Activated naive CD8-positive, alpha-beta T cell treated with anti-CD3 and anti-CD28 coated beads for 36 hours (primary cell): ENCODE results near the gene IL12RB1. TPM values are rescaled to one million over a fixed set of nuclear protein-coding genes. Genes with fewer than 3 reads are reported as not detected.
"Not testable (repeated sequence)": the region's sequence is repeated elsewhere in the genome, so short reads cannot be mapped to it uniquely, and the experiment has no call there.

Experiments
- DNase-seq: peaks from one replicate; pipeline ENCODE4 v3.0.0; 2021
- H3K27ac Mint-ChIP-seq: one replicate; pipeline ENCODE4 v1.8.0; 2022; ENCODE audit warnings: mild to moderate bottlenecking, moderate library complexity, mixed read lengths
- H3K27me3 Mint-ChIP-seq: one replicate; pipeline ENCODE4 v1.8.0; 2022; ENCODE audit warnings: mild to moderate bottlenecking, mixed read lengths
- H3K36me3 Mint-ChIP-seq: one replicate; pipeline ENCODE4 v1.8.0; 2021; ENCODE audit warnings: mild to moderate bottlenecking, mixed read lengths
- H3K4me1 Mint-ChIP-seq: one replicate; pipeline ENCODE4 v1.8.0; 2021; ENCODE audit warnings: mixed read lengths
- H3K4me3 Mint-ChIP-seq: one replicate; pipeline ENCODE4 v1.8.0; 2022; ENCODE audit warnings: mild to moderate bottlenecking, moderate library complexity, mixed read lengths
- H3K9me3 Mint-ChIP-seq: one replicate; pipeline ENCODE4 v1.8.0; 2022; ENCODE audit warnings: mixed read lengths
- total RNA-seq, 2 experiments: library from RNA; stranded (reverse); gene quantifications; one replicate each; pipeline ENCODE4 v1.2.3, GENCODE V29; 2021

Gene IL12RB1
- total RNA-seq, 2 experiments from 2014 or later: 26.5 to 26.9 TPM

DNA sequence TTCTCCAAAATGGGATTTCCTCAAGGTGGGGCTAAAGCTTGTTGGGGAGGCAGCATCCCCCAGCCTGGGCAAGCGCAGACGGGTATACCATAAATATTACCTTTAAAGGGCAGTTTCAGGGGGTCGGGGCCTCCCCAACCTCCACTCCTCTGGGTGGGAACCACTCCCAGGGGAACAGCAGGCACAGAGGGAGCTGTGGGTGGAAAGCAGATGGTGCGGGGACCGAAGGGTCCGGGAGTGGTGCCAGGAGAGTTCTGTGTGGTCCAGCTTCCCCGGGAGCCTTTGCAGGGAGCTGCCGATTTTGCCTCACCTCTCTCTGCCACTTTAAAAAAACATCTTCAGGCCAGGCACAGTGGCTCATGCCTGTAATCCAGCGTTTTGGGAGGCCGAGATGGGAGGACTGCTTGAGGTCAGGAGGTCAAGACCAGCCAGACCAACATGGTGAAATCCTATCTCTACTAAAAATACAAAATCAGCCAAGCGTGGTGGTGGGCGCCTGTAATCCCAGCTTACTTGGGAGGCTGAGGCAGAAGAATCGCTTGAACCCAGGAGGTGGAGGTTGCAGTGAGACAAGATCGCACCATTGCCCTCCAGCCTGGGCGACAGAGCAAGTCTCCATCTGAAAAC, 16.3 kb upstream of the IL12RB1 start:
- H3K27me3 Mint-ChIP-seq: no peaks in the 10 kb centered on the region
- H3K27ac Mint-ChIP-seq: no peak overlapping the region
- DNase-seq: no peak
- H3K36me3 Mint-ChIP-seq: peaks cover 9% of the 10 kb centered on the region
- H3K4me3 Mint-ChIP-seq: no peak overlapping the region
- peaks cover 26% of the 10 kb centered on the region for H3K4me1 Mint-ChIP-seq
- no peaks in the 10 kb centered on the region for H3K9me3 Mint-ChIP-seq

GRCh38 chr19:18101268-18101667, 14.5 kb upstream of the IL12RB1 start:
- H3K27me3 Mint-ChIP-seq: no peaks in the 10 kb centered on the region
- H3K9me3 Mint-ChIP-seq: no peaks in the 10 kb centered on the region
- H3K27ac Mint-ChIP-seq: no peak overlapping the region
- H3K4me1 Mint-ChIP-seq: peaks cover 29% of the 10 kb centered on the region
- peaks cover 9% of the 10 kb centered on the region for H3K36me3 Mint-ChIP-seq
- no peak overlapping the region for H3K4me3 Mint-ChIP-seq
- no peak for DNase-seq

DNA sequence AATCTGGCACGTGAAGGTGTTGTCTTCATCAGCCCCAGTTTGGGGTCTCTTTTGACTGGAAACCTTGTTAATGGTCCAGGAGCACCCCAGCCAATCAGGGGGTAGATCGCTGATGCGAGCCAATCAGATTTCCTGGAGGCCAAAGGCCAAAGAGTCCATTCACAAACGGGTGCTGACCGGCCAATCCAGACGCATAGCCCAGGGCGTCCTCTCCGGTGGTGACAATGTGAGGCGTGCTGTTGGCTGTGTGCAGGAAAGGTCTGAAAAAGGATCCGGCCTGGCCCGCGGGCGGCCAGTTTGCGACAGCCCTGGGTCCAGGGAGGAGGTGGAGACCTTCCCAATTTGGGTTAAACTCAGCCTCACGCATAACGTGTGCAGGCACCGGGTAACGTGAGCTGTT, 14.0 kb upstream of the IL12RB1 start:
- no peak overlapping the region for H3K4me3 Mint-ChIP-seq
- peaks cover 9% of the 10 kb centered on the region for H3K36me3 Mint-ChIP-seq
- no peaks in the 10 kb centered on the region for H3K9me3 Mint-ChIP-seq
- no peak for DNase-seq
- H3K4me1 Mint-ChIP-seq: peaks cover 30% of the 10 kb centered on the region
- H3K27ac Mint-ChIP-seq: no peak overlapping the region
- no peaks in the 10 kb centered on the region for H3K27me3 Mint-ChIP-seq

DNA sequence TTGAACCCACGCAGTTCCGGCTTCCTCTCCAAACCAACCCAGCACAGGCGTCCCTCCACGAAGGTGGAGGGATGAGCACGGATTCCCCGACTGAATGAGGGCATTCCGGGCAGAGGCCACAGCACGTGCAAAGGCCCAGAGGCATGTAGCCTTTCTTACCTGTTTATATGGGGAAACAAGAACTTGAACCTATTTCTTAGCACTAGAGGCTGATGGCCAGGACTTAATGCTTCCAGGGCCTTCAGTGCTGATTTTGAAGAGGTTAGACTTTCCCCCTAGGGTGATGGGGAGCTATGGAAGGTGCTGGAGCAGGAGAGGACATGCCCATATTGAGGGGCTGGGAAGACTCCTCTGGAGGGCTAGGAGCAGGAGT, 12.9 kb upstream of the IL12RB1 start:
- no peak for DNase-seq

DNA sequence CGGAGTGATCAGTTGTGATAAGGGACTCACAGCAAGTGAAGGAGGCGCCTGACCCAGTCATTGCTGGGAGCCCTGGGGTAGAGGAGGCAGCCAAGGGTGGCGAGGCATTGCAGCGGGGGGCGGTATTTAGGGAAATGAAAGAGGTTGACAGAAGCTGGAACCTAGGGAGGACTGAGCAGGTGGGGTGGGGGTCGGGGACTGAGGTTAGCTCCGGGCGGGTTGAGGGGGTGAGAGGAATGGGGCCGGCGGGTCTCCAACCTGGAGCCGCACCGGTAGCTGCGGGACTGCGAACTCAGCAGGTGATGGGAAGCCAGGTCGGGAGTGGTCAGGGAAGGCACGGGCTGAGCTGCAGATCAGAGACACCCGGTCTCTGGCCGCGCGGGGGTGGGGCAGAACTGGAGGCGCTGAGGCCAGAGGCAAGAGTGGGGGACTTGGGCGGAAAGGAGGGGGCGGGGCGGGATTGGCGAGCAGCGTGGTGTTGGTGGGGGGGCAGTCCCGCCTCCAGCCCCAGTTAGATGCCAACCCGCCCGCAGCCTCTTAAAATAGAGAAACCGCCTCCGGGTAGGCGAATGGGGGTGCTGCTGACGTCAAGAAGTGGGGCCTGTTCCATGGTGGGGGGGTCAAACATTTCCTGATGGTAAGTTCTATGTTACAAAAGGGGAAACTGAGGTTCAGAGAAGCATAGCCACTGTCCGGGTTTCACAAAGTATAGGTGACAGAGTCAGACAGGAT, 12.3 kb upstream of the IL12RB1 start:
- Mint-ChIP-seq H3K4me3 (peak overlapping the region; percentile 85), H3K27me3 (no peaks in the 10 kb centered on the region), H3K36me3 (peaks cover 9% of the 10 kb centered on the region), H3K9me3 (no peaks in the 10 kb centered on the region), H3K27ac (peak overlapping the region; percentile 76), H3K4me1 (peaks cover 24% of the 10 kb centered on the region)
- peak; percentile 48 for DNase-seq

More for the DNA sequence above, 12.9 kb upstream of the IL12RB1 start:
- Mint-ChIP-seq H3K36me3 (peaks cover 9% of the 10 kb centered on the region), H3K9me3 (no peaks in the 10 kb centered on the region), H3K27ac (peak overlapping the region; percentile 37), H3K27me3 (no peaks in the 10 kb centered on the region), H3K4me3 (peak overlapping the region; percentile 85), H3K4me1 (peaks cover 28% of the 10 kb centered on the region)

GRCh38 chr19:18097993-18098890, 11.5 kb upstream of the IL12RB1 start:
- Mint-ChIP-seq H3K27ac (peak overlapping the region; percentile 76), H3K4me1 (peaks cover 23% of the 10 kb centered on the region), H3K27me3 (no peaks in the 10 kb centered on the region), H3K4me3 (peak overlapping the region; percentile 85), H3K36me3 (peaks cover 7% of the 10 kb centered on the region), H3K9me3 (no peaks in the 10 kb centered on the region)
- DNase-seq: no peak

- H3K27me3 Mint-ChIP-seq: no peaks in the 10 kb centered on the region
- no peaks in the 10 kb centered on the region for H3K9me3 Mint-ChIP-seq
- H3K27ac Mint-ChIP-seq: peak within 1 kb of the TSS; percentile 54
- peaks cover 5% of the 10 kb centered on the region for H3K36me3 Mint-ChIP-seq
- peak; percentile 97 for DNase-seq
- peaks cover 27% of the 10 kb centered on the region for H3K4me1 Mint-ChIP-seq
- peak within 1 kb of the TSS; percentile 85 for H3K4me3 Mint-ChIP-seq
Observed at GRCh38 chr19:18097217-18097992, 10.7 kb upstream of the IL12RB1 start, which contains the start of gene MAST3. Gene MAST3, plus strand, starts transcription at chr19:18097778. Its CDS starts 15 bp downstream, at chr19:18097793.

DNA sequence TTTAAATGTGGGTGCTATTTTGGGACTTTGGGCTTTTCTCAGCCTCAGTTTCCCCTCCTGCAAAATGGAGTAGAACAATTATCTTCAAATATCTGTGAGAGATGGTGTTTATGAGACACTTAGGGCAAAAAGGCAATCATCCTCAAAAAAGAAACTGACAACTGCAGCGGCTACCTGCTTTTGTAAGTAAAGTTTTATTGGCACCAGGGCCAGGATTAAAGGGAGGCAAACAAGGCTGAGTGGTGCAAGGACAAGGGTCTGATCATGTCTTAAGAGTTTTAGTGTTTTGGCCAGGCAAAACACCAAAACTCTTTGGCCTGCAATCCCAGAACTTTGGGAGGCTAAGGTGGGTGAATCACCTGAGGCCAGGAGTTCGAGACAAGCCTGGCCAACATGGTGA, 9.5 kb upstream of the IL12RB1 start:
- peaks cover 4% of the 10 kb centered on the region for H3K36me3 Mint-ChIP-seq
- H3K27me3 Mint-ChIP-seq: no peaks in the 10 kb centered on the region
- no peak overlapping the region for H3K27ac Mint-ChIP-seq
- no peaks in the 10 kb centered on the region for H3K9me3 Mint-ChIP-seq
- H3K4me1 Mint-ChIP-seq: peaks cover 31% of the 10 kb centered on the region
- DNase-seq: no peak
- H3K4me3 Mint-ChIP-seq: no peak overlapping the region

DNA sequence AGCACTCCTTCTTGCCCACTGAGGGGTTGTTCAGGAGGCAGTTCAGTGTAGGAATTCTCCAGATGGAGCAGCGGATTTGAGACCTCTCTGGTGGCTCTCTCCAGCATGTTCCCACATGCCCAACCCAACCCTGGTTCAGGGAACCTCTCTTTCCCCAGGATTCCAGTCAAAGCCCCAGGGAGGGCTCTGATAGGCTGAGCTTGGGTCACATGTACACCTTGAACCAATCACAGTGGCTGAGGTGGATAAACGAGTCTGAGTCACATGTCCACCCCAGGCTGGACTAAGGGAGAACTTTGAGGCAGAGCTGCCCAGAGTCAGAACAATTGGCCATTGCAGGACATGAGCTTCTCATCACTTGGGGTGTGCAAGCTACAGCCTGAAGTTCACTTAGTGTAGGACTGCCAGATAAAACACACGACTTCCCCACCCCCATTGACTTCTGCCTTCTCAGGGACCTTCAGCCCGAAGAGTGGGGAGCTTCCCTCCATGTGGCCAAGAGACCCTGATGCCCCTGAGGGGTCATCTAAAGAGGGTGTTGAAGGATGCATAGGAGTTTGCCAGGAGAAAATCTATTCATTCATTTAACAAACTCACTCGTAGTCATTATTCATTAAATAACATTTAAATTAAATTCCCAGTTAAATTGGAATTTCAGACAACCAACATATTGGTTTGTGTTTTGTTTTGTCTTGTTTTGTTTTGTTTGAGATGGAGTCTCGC, 6.9 kb upstream of the IL12RB1 start:
- no peak for DNase-seq
- Mint-ChIP-seq H3K27ac (no peak overlapping the region), H3K36me3 (no peaks in the 10 kb centered on the region), H3K9me3 (no peaks in the 10 kb centered on the region), H3K4me1 (peaks cover 44% of the 10 kb centered on the region), H3K4me3 (no peak overlapping the region), H3K27me3 (no peaks in the 10 kb centered on the region)

- Mint-ChIP-seq H3K9me3 (no peaks in the 10 kb centered on the region), H3K4me3 (peak overlapping the region; percentile 36), H3K27me3 (no peaks in the 10 kb centered on the region), H3K27ac (peak overlapping the region; percentile 96), H3K36me3 (no peaks in the 10 kb centered on the region), H3K4me1 (peaks cover 54% of the 10 kb centered on the region)
- DNase-seq: peak; percentile 87
Observed at GRCh38 chr19:18091217-18091608, 4.5 kb upstream of the IL12RB1 start.

DNA sequence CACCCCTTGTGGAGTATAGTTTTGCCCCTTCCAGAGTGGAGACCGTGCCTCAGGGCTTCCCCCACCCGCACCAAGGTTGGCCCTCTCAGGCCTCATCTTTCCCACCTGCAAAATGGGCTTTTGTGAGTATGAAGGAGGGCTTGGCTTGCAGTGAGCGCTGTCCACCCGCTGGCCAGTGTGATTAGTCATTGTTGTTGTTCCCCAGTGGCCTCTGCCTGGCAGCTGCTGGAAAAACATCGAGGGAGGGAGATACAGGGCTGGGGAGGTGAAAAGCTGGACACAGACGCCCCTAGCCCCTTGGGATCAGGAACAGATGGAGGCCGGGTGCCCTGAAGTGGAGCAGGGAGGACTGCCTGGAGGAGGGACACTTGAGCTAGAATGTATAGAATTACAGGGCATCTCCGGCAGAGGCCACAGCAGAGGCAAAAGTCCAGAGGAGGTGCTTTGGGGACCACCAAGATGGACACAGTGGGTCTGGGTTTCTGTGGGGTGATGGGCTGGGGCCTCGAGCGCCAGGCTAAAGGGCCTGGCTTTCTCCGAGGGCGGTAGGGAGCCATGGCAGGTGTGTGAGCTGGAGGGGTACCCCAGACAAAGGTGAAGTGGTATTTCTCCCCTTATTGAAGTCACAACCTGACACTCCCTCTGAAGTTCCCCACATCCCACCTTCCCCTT, 3.9 kb upstream of the IL12RB1 start:
- DNase-seq: no peak
- H3K36me3 Mint-ChIP-seq: no peaks in the 10 kb centered on the region
- H3K9me3 Mint-ChIP-seq: no peaks in the 10 kb centered on the region
- peaks cover 55% of the 10 kb centered on the region for H3K4me1 Mint-ChIP-seq
- H3K4me3 Mint-ChIP-seq: peak overlapping the region; percentile 36
- H3K27ac Mint-ChIP-seq: peak overlapping the region; percentile 96
- H3K27me3 Mint-ChIP-seq: no peaks in the 10 kb centered on the region

- Mint-ChIP-seq H3K4me1 (peaks cover 59% of the 10 kb centered on the region), H3K27me3 (no peaks in the 10 kb centered on the region), H3K4me3 (peak overlapping the region; percentile 58), H3K36me3 (no peaks in the 10 kb centered on the region), H3K9me3 (no peaks in the 10 kb centered on the region), H3K27ac (peak overlapping the region; percentile 96)
- peak; percentile 14 for DNase-seq
Observed at GRCh38 chr19:18089726-18090125, 3.0 kb upstream of the IL12RB1 start.

GRCh38 chr19:18089096-18089541, 2.4 kb upstream of the IL12RB1 start:
- H3K36me3 Mint-ChIP-seq, H3K9me3 Mint-ChIP-seq, H3K27me3 Mint-ChIP-seq: not testable (repeated sequence)
- Mint-ChIP-seq H3K4me1 (peaks cover 64% of the 10 kb centered on the region), H3K27ac (peak overlapping the region; percentile 96), H3K4me3 (peak overlapping the region; percentile 58)
- peak; percentile 76 for DNase-seq
